ENCODE data around the gene PHB1. TPM values are rescaled to one million over a fixed set of nuclear protein-coding genes. Genes with fewer than 3 reads are reported as not detected.

Gene PHB1
- total and polyA plus RNA-seq, 12 donors = 107 to 317 (median 215) TPM

DNA sequence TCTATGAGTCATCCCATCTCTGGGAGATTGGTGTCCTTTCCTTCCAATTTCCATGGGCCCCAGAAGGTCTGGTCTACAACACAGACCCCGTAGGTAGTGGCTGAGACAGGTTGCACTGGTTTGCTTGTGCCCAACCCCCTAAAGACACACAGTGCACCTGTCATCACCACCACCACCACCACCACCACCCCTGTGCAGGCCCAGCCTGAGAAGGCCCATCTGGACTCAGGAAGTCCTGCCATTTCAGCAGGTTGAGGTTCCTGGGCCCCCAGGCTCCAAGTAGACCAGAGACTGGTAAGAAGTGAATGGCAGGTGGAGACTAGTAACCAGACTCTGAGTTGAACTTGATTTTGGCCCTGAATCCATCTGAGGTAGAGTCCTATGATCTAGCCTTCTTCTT, 25.9 kb upstream of the PHB1 start:
- TF ChIP-seq CTCF (IDR thresholded peaks at IDR 0.05) = no peak
- H3K27me3 ChIP-seq = peaks cover 0 to 68% (median 44%) of the 10 kb centered on the region in 7 donors
- peaks cover 0 to 8% (median 0%) of the 10 kb centered on the region in 9 donors for H3K4me1 ChIP-seq
- H3K36me3 ChIP-seq = no peaks in the 10 kb centered on the region
- ATAC-seq (no peak), DNase-seq (no peak)
- intact Hi-C loops (cut with DNase I) = no loop called here
- no peak overlapping the region for H3K27ac ChIP-seq
- no peak overlapping the region for H3K4me3 ChIP-seq
- 60 to 80% methylated on average over 1 of the region's 1 CpG for WGBS, 2 donors
- H3K9me3 ChIP-seq = no peaks in the 10 kb centered on the region

DNA sequence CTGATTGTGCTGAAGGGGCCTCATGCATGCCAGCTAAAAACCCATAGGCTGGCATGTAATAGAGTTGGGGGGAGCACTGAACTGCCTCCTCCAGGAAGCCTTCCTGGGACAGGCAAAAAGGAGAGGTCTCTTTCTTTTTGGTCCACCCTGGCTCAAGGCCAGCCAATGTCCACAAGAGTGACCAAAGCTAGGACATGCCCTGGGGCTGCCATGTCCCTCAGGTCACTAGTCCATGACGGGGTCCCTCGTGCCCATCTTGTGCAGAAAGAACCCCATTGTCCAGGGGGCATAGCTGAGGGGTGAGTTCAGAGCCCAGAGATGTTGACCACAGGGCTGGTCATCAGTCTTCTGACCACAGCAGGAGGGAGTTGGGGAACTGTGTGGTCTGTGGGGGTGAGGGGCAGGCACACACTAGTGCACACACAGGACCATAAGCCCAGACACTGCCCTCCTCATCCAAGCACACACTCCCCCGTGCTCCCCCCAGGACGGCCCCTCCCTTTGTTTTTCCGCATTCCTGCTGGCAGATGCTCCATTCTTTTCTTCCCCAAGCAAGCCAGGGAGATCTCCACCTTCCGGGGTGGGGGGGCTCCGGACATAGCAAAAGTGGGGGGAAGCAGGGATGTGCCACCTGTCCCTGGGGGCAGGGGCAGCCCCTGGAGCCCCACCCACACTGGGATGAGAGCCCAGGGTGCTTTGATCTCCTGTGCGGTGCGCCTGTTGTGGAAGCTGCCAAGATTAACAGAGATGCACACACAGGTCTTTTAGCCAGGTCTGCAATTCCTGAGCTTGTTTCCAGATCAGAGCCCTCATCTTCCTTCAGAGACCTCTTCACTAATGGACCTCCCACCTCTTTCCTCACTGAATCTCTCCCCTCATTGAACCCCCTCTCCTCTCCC, 25.2 kb upstream of the PHB1 start:
- 46 to 54% methylated on average over 9 of the region's 9 CpGs for WGBS, 2 donors
- Histone ChIP-seq H3K27me3 (peaks cover 0 to 68% (median 44%) of the 10 kb centered on the region in 7 donors), H3K4me3 (no peak overlapping the region), H3K9me3 (no peaks in the 10 kb centered on the region), H3K36me3 (no peaks in the 10 kb centered on the region), H3K4me1 (peaks cover 0 to 8% (median 0%) of the 10 kb centered on the region in 9 donors), H3K27ac (no peak overlapping the region)
- ATAC-seq (no peak), DNase-seq (no peak)
- intact Hi-C loops (cut with DNase I) = loop anchor here in 6 of 10 donors (5.0 to 10.0 kb wide), 4 partner anchors 55 to 117 kb away; partner anchors contain the start of gene NGFR (in 1 of the 6)
- no peak for TF ChIP-seq CTCF (IDR thresholded peaks at IDR 0.05)

GRCh38 chr17:49439305-49439672, 24.6 kb upstream of the PHB1 start:
- intact Hi-C loops (cut with DNase I) = loop anchor here in 6 of 10 donors (5.0 to 10.0 kb wide), 4 partner anchors 56 to 118 kb away; partner anchors contain the start of gene NGFR (in 1 of the 6)
- WGBS, 2 donors = 74 to 77% methylated on average over 3 of the region's 3 CpGs
- ATAC-seq (no peak), DNase-seq (no peak)
- no peak overlapping the region for H3K27ac ChIP-seq
- no peaks in the 10 kb centered on the region for H3K36me3 ChIP-seq
- H3K9me3 ChIP-seq = no peaks in the 10 kb centered on the region
- H3K4me1 ChIP-seq = peaks cover 0 to 8% (median 0%) of the 10 kb centered on the region in 9 donors
- no peak for TF ChIP-seq CTCF (IDR thresholded peaks at IDR 0.05)
- H3K4me3 ChIP-seq = no peak overlapping the region
- H3K27me3 ChIP-seq = peaks cover 0 to 62% (median 44%) of the 10 kb centered on the region in 7 donors

DNA sequence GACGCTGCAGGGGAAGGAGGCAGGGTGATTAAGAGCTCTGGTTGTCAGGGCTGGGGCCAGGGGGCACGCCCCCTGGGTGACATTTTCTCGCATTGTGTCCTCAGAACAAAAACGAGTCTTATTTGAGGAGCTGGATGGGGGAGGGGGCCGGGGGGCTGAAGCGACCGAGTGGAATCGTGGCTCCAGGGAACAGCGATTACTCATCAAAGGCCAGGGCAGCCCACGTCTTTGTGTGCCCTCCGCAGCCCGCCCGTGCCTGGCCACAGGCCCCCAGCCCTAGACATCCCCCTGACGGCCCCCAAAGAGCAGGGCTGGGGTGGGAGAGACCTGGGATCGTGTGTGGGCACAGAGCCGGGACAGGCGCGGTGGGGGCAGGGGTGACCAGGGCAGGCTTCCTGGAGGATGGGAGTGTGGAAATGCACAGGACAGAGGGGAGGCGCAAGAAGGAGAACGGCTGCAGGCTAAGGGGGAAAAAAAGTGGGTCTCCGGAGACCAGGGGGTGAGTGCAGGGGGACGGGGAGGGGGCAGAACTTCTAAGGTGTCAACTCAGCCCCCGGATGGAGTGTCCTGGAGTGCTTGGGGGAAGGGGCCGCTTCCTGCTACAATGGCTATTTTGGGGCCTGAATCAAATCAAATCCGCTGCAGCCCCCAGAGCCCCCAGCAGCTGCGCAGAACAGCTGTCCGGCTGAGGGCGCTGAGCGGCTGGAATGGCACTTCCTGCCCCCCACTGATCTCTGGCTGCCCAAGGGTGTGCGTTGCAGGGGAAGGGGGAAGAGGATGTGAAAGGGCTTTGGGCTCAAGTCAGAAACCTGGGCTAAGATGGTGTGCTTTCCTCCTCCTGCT, 24.0 kb upstream of the PHB1 start:
- intact Hi-C loops (cut with DNase I) = loop anchor here in 6 of 10 donors (5.0 to 10.0 kb wide), 4 partner anchors 56 to 119 kb away; partner anchors contain the start of gene NGFR (in 1 of the 6)
- WGBS, 2 donors = 9 to 11% methylated on average over 30 of the region's 30 CpGs

More for the DNA sequence above, 24.0 kb upstream of the PHB1 start:
- ATAC-seq = no peak
- Histone ChIP-seq H3K36me3 (no peaks in the 10 kb centered on the region), H3K27ac (no peak overlapping the region), H3K4me1 (peaks cover 0 to 8% (median 0%) of the 10 kb centered on the region in 9 donors), H3K4me3 (no peak overlapping the region), H3K27me3 (peaks cover 0 to 60% (median 44%) of the 10 kb centered on the region in 7 donors), H3K9me3 (no peaks in the 10 kb centered on the region)
- DNase-seq = no peak
- peak in 1 of 9 donors; percentile 13 for TF ChIP-seq CTCF (IDR thresholded peaks at IDR 0.05)
